ENCODE data around the gene NEURL2.
A peak's percentile ranks its signal among the peaks of the same experiment; 100 is the strongest.
"Not testable (repeated sequence)": the region's sequence is repeated elsewhere in the genome, so short reads cannot be mapped to it uniquely, and the experiment has no call there.

The NEURL2 gene

DNA sequence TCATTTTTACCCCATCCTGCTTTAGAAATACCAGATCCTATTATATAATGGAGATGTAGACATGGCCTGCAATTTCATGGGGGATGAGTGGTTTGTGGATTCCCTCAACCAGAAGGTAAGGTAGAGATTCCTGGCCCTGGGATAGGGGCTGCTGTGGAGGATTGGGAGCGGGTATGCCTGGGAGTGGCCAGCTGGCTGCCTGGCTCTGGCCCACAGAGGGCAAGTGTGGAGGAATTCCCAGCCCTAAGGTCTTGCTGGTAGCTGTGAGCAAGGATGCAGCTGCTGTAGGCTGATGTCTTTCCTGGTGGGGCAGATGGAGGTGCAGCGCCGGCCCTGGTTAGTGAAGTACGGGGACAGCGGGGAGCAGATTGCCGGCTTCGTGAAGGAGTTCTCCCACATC lies 6.7 kb upstream of the NEURL2 start:
- DNase-seq, result no peak

DNA sequence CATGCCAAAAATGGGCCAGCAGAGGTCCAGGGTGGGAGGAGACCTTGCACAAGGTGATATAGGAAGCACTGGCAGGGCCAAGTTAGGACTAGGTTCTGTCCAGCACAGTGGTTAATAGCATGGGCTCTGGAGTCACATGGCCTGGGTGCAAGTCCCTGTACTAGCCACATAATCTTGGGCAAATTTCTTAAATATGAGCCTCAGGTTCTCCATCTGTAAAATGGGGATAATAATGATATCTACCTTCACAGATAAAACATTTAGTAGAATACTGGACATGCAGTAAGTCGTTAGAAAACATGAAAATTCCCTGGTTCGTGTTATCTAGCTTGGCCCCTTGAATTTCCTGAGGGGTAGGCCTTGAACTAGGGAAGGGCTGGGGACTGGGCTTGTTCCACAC lies 6.3 kb upstream of the NEURL2 start:
- DNase-seq, result no peak

DNA sequence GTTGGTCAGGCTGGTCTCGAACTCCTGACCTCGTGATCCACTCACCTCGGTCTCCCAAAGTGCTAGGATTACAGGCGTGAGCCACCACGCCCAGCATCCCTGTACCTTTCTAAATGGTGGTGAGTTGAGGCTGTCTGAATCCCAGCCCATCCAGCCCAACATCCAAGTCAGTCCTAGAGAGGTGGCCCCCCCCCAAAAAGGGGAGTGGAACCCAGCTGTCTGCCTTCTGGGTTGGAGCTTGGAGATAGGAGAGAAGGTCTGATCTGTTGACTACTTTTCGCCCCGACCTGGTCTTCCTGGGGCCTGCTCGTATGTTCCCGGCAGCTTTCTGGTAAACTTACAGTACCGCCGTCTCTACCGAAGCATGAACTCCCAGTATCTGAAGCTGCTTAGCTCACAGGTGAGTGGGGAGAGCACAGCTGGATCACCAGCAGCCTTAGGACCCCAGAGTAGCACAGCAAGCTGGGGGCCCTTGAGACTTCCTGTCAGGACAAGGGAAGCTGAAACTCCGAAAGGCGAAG lies 5.7 kb upstream of the NEURL2 start:
- no peak for DNase-seq

DNA sequence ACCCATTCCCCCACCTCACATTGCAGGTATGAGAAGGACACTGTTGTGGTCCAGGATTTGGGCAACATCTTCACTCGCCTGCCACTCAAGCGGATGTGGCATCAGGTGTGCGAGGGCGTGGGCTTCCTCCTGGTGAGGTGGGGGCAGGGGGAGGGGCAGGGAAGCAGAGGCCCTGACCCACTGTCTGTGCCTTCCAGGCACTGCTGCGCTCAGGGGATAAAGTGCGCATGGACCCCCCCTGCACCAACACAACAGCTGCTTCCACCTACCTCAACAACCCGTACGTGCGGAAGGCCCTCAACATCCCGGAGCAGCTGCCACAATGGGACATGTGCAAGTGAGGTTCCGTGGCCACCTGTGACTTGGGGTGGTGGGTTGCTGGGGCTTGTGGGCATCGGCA lies 3.8 kb upstream of the NEURL2 start:
- no peak for DNase-seq

DNA sequence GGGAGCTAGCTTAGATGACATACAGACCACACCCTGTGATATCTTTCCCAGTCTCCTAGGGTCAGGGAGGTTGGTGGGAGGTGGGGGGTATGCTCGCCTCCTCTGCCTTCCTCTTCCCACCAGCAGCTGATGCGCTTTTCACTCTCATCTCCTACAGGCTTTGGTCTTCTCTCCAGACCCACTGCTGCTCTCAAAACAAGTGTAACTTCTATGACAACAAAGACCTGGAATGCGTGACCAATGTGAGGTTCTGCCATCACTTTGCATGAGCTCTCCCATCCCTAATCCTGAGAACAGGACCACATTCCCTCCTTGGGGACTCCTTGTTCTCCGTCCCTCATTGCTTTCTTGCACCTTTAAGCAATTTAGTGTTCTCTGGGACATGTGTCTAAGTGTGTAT lies 2.8 kb upstream of the NEURL2 start:
- no peak for DNase-seq

DNA sequence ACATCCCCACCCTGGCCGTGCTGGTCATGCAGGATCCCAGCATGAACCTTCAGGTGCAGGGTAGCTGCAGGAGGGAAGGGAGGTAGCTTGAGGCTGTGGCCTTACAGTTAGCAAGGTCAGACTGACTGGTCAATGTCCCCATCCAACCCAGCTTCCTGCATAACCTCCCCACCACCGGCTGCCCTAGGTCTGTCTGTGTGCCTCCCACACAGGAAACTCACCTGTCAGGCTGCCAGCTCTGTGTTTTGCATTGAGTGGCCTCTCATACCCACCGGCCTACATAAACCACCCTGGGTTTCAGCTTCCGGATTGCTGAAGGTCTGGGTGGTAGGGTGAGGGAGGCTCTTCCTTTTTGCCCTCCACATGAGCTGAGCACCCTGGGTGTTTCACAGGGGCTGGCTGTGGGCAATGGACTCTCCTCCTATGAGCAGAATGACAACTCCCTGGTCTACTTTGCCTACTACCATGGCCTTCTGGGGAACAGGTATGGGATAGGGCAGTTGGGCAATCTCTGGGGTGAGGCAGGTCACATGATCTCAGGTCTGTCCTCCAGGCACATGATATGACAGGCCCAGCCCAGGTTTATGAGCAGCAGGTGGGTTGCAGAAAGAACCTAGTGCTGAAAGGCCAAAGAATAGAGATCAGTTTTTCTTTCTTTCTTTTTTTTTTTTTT lies 2.0 kb upstream of the NEURL2 start:
- DNase-seq, result no peak

DNA sequence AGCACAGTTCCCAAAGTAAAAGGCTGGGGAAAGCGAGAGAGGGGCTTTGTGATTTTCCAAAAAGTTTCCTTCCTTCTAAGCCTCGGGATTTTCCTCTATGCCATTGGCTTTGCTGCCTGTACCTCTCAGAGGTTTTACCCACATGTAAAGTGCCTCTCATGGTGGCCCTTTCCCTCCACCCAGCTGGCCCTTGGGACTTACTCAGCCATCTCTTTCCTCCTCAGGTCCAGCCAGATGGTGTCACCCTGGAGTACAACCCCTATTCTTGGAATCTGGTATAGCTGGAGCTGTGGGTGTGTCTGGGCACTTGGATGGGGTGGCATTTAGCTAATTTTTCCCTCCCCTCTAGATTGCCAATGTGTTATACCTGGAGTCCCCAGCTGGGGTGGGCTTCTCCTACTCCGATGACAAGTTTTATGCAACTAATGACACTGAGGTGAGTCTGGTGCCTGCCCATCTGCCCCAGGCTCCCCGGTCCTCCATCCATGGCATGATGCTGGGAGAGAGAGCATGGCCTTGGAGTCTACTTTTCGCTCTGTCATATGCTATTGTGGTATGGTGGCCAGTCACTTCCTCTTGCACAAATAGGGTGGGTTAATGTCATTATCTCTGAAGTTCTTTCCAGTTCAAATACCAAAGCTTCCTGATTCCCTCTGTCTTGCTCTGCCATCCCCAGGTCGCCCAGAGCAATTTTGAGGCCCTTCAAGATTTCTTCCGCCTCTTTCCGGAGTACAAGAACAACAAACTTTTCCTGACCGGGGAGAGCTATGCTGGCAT lies 1.2 kb upstream of the NEURL2 start:
- DNase-seq, result no peak

DNA sequence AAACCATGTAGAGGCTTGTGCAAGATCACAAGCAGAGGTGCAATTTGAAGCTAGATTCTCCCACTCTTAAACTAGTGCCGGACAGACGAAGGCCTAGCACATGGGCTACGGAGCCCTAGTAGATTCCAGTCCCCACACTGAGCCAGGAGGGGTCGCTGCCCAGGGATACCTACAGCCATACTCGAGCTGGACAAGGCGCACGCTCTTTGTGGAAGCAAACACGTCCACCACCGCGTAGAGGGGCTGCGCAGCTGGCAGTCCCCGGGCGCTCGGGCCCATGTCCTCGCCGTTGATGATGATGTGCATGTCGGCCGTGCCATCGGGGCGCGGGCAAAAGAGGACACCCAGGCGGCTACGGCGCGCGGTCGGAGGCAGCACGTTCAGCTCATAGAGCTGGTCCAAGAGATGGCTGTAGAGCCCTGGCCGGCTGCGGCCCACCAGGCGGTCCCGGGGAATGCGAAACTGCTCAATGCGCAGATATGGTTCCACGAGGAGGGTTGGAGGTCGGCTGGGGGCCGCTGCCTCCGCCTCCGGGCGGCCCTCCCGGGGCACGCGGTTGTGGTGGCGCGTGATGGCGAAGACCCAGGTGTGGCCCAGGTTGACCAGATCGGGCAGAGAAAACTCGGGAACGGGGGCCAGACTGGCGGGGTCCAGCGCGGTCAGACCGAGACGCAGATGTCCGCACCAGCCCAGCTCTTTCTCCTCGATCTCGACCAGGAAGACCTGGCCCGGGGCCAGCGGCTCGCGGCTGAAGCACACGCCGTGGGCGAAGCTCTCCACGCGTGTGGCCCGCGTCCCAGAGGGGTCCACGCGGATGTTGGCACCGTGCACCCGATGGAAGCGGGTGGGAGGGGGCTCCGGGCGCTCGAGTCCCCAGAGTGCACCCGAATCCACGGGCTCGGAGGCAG lies 677 bp downstream of the NEURL2 start:
- DNase-seq, result peak in 2 of 3 experiments; percentile 77 to 86

DNA sequence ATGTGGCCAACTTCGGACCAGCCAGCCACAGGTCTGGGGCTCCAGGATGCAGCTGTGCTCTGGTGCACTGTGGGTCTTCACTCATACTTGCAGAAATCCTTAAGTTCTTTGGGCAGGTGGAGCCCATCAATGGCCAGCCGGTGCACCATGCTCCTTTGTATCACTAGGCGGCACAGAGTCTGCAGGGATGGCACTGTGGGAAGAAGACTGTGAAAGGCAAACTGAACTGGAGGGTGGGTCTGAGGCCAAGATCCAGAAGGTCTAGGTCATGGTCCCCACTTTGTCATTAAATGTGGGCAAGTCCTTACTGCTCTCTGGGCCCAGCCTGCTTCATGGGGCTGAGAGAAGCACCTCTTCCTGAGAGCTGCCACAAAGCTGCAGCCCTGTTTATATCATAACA lies 2.3 kb downstream of the NEURL2 start:
- DNase-seq, result no peak

DNA sequence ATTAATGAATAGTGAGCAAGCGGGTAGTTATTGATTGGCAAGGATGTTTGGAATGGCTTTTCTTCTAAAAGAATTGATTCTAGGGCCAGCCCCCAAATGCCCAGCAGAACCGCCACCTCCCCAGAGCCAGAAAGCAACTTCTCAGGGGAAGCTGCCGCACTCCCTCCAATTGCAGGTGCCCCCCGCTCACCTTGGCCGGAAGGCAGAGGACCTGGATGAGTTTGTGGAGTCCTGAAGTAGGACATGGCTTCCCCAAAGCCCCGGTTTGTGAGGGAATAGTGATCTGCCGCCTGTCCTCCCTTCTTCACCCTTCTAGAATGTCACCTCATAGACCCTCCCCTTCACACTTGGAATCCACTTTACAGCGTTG lies 3.7 kb downstream of the NEURL2 start, which contains the start of gene SPATA25:
Gene SPATA25 (minus strand): TSS at position 277 of the 370 bp plus-strand sequence. CDS start 32 bp downstream, at position 245.
- no peak for DNase-seq

DNA sequence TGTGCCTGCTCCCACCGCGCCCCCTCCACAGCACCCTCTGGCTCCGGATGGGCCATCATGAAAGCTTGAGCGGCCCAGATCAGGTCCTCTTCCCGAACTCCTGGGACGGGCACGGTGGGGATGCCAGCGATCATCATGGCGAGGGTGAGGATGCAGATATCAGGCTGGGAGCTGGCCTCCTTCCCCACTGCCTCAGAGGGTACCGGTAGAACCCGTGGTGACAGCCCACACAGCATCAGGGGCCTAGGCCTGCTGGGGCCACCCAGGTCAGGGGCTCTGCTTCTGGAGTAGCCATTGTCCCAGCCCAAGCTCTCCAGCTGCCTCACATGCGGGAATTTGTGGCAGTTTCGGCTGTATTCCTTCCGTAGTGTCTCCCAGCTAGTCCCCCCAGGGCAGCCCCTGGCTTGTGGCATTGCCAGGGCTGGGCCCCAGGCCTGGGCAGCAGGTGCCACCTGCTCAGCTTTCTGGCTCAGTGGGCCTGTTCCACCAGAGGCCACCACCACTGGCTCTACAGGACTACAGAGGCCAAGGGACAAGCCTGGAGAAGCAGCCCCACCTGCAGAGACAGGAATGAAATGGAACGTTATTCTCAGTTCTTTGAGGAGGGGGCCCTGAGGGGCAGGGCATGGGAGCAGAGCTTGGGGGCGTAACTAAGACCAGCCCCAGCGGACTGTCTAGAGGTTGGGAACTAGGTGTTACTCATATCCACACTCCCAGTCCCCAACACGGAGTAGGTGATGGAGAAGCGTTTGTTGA lies 4.2 kb downstream of the NEURL2 start:
- DNase-seq, result no peak

DNA sequence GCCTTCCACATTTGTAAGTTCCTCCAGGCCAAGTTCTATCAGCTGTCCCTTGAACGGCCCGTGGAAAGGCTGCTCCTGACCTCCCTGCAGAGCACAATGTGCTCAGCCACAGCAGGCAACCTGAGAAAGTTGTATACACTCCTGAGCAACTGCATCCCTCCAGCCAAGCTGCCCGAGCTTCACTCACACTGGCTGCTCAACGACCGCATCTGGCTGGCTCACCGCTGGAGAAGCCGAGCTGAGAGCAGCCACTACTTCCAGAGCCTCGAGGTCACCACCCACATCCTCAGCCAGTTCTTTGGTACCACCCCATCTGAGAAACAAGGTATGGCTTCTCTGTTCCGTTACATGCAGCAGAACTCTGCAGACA lies 7.9 kb downstream of the NEURL2 start:
- DNase-seq, result no peak

DNA sequence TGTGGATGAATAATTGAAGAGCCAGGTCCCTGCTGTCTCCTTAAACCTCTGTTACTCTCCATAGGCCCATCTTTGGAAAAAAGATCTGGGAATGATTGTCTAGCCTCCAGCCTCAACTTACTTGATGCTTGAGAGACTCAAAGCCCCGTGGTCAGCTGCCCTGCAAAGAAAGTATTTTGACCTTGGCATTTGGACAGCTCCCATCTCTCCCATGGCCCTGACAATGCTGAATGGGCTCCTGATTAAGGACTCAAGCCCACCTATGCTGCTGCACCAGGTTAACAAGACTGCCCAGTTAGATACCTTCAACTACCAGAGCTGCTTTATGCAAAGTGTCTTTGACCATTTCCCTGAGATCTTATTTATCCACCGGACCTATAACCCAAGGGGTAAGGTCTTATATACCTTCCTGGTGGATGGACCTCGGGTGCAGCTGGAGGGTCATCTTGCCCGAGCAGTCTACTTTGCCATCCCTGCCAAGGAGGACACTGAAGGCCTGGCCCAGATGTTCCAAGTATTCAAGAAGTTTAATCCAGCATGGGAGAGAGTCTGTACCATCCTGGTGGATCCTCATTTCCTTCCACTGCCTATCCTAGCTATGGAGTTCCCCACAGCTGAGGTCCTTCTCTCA lies 8.4 kb downstream of the NEURL2 start:
- no peak for DNase-seq

DNA sequence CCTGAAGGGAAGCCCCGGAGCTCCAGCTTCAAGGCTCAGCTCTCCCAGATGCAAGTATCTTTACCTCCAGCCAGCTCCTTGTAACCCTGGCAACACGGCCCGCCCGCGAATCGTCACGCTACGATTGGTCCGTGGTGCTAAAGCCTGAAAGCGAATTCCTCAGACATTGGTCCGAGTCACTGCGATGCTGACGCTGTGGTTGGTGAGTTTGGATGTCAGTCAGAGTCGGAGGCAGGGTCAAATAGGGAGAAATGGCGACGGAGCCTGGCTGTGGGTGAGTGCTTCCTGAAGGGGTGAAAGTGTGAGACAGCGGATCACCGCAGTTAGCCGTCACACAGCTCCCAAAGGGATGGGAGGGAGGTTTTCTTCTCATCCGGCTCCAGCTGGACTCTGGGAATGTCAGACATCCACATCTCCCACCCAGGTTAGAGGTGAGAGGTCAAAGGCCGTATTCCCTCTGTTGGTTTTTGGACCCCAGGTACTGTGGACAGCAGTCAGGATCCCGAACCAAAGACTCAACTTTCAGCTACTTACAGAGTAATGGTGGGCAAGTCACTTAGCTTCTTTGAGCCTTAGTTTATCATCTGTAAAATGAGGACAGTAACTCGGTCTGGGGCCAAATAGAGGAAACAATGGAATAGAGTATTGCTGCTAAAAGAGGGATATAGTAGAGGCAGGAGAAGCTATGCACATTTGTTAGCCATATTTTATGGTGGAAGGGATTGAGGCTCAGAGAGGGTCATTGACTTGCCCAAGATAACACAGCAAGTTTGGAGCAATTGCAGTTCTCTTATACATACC lies 9.8 kb downstream of the NEURL2 start, which contains the start of gene ZSWIM1:
Gene ZSWIM1 (plus strand): TSS at position 240 of the 801 bp plus-strand sequence. CDS start 1,366 bp downstream, outside the sequence.
- DNase-seq, result peak; percentile 99 to 100 (median 100)

DNA sequence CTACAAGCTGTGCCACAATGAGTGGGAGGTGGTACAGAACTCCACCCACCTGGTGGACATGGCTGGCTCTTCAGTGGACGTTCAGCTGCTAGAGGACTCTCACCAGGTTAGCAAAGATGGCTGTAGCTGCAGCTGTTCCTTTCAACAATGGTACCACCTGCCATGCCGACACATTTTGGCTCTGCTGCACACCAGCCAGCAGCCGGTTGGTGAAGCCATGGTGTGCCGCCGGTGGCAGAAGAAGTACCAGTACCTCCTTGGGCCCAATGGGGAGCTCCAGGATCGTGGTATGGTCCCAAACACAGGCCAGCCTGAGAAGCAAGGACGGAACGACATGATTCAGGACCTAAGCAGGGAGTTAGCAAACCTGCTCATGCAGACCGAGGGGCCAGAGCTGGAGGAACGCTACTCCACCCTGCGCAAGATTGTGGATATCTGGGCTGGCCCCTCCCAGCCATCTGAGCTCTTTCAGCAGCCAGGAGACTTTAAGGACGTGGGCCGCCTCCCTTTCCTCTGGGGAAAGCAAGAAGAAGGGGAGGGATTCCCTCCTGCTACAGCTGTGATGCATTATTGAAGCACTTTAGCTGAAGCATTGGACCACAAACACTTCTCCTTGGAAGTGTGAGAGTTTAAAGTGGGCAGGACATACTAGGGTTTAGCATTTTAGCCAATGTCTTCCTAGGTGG lies 12.8 kb downstream of the NEURL2 start:
- DNase-seq, result peak in 1 of 3 experiments; percentile 27

DNA sequence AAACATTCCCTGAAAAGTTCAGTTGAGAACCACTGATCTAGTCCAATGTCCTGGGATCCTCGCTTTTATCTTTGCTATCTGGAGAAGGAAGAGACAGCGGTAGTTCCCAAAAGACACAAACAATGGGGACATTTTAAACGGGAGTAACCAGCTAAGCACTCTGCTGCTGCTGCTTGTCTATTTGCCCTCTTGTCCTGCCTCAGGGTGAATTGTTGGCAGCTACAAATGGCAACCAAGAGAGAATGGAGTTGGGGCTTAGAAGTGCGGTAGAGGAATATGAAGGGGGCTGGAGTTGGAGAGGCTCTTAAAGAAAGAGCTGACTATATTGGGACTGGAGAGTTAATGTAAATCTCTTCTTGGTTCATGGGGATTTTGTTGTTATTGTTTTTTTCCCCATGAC lies 16.4 kb downstream of the NEURL2 start:
- DNase-seq, result no peak

DNA sequence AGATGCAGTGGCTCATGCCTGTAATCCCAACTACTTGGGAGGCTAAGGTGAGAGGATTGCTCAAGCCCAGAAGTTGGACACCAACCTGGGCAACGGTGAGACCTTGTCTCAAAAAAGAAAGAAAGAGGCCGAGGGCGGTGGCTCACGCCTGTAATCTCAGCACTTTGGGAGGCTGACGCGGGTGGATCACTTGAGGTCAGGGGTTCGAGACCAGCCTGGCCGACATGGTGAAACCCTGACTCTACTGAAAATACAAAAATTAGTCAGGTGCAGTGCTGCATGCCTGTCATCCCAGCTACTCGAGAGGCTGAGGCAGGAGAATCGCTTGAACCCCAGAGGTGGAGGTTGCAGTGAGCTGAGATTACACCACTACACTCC lies 16.9 kb downstream of the NEURL2 start:
- not testable (repeated sequence) for DNase-seq

DNA sequence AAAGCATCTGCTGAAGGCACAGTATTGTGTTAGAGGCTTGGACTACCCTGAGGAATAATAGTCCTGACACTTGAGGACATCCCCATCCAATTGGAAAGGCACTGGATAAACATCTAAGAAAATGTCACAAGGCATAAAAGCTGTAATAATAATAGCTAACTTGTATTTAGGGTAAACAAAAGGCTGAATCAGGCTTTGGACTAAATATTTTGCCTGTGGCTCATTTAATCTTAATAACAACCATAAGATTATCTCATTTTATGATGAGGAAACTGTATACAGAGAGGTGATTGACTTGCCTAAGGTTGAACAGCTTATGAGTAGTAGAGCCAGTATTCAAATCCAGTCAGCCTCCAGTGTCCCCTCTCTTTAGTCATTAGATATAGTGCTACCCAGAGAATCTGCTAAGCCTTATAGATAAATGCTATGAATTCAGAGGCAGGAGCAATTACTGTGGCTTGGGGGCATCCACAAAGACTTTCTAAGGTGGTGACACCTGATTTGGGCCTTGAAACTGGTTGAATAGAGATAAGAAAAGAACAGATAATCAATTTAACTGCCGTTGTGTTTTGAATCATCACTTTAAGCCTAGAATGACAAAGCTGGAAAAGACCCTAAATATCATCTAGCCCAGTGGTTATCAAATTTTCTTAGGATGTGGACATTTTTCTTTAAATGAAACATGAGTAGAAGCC lies 17.5 kb downstream of the NEURL2 start:
- no peak for DNase-seq

DNA sequence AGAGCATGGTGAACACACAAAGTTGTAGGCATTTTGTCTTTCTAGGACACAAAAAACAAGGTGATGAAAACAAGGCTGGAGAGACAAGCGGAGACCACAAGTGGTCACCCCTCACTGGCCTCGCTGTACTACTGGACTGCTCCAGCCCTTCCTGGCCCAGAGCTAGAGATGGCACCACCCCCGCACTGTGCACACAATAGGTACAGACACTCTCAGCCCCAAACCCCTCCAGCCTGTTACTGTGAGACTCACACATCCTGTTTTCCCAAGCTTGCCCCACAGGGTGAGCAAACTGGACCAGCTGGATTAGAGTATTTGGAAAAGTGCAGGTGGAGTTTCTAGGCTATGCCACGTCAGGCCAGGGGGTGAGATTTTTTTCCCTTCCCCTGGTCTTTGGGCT lies 18.4 kb downstream of the NEURL2 start:
- no peak for DNase-seq

DNA sequence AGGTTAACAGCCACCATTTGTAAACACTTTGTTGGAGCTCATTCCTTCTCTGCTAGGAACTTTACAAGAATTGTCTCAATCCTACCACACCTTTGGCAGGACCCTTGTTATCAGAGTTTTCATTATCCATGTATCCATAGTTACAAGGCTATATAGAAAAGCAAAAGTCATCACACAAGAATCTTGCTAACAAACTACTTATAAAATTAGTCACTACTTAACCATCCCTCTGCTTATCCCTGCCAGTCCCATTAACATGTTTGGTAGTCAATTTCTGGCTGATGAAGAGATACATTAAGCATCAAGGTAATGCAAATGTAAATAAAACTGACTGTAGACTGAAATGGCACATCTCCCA lies 23.2 kb downstream of the NEURL2 start:
- no peak for DNase-seq
